KMS-11 (cell line): ENCODE results near the gene NEB.

ENCODE experiments used
- H2AFZ ChIP-seq: fragments of 200-600 bp; sonication (generic); 2 replicates; pipeline ENCODE4 v1.6.1; 2016; ENCODE audit warnings: antibody characterized with exemption, mixed run types, low read depth
- H3K27ac ChIP-seq: fragments of 200-600 bp; sonication (generic); 2 replicates; pipeline ENCODE4 v1.6.1; 2016; ENCODE audit warnings: mild to moderate bottlenecking, mixed run types
- H3K27me3 ChIP-seq: fragments of 200-600 bp; sonication (generic); 2 replicates; pipeline ENCODE4 v1.6.1; 2017; ENCODE audit warnings: mild to moderate bottlenecking, low read depth, mixed run types, moderate library complexity; ENCODE audit not compliant: insufficient read depth
- H3K36me3 ChIP-seq: fragments of 200-600 bp; sonication (generic); 2 replicates; pipeline ENCODE4 v1.6.1; 2017; ENCODE audit warnings: mild to moderate bottlenecking, mixed run types; ENCODE audit not compliant: insufficient read depth
- H3K4me1 ChIP-seq: fragments of 200-600 bp; sonication (generic); 2 replicates; pipeline ENCODE4 v1.6.1; 2016; ENCODE audit warnings: mild to moderate bottlenecking, low read depth, mixed run types; ENCODE audit not compliant: poor library complexity, severe bottlenecking
- H3K4me2 ChIP-seq: fragments of 200-600 bp; sonication (generic); 2 replicates; pipeline ENCODE4 v1.7.0; 2016; ENCODE audit warnings: mild to moderate bottlenecking, mixed run types
- H3K4me3 ChIP-seq: fragments of 200-600 bp; sonication (generic); IDR thresholded peaks from 2 replicates; pipeline ENCODE4 v1.6.1; 2017; ENCODE audit warnings: low read depth, low read length, mixed read lengths; ENCODE audit not compliant: insufficient read depth
- H3K79me2 ChIP-seq: fragments of 200-600 bp; sonication (generic); 2 replicates; pipeline ENCODE4 v1.6.1; 2016; ENCODE audit warnings: low read depth, mixed run types; ENCODE audit not compliant: insufficient read depth
- H3K9ac ChIP-seq: fragments of 200-600 bp; sonication (generic); 2 replicates; pipeline ENCODE4 v1.6.1; 2016; ENCODE audit warnings: mild to moderate bottlenecking, mixed run types
- H4K20me1 ChIP-seq: fragments of 200-600 bp; sonication (generic); 2 replicates; pipeline ENCODE4 v1.6.1; 2016; ENCODE audit warnings: mild to moderate bottlenecking, mixed run types; ENCODE audit not compliant: insufficient read depth
- CTCF ChIP-seq: fragments of 200-600 bp; sonication (generic); conservative IDR thresholded peaks from 2 replicates; pipeline ENCODE4 v1.6.1; 2017; ENCODE audit warnings: low read depth, mild to moderate bottlenecking, antibody characterized with exemption, low read length, moderate library complexity, mixed read lengths

NEB gene

DNA sequence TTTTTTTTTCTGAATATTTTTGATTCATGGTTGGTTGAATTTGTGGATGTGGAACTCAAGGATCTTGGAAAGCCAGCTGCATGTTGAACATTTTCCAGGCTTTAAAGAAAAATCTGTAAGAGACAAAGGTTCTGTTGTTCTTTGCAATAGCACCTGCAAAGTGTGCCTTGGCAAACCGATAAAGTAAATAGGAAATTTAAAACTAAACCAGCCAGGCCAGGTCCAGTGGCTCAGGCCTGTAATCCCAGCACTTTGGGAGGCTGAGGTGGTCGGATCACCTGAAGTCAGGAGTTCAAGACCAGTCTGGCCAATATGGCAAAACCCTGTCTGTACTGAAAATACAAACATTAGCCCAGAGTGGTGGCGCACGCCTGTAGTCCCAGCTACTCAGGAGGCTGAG, 250.2 kb downstream of the NEB start:
- no peak overlapping the region for H3K27ac ChIP-seq
- no peaks in the 10 kb centered on the region for H3K4me1 ChIP-seq
- H3K79me2 ChIP-seq, result no peaks in the 10 kb centered on the region
- no peak overlapping the region for H3K4me3 ChIP-seq
- no peak for TF ChIP-seq CTCF
- H3K36me3 ChIP-seq, result no peaks in the 10 kb centered on the region
- no peaks in the 10 kb centered on the region for H4K20me1 ChIP-seq
- H3K27me3 ChIP-seq, result no peaks in the 10 kb centered on the region
- no peak overlapping the region for H3K9ac ChIP-seq
- H2AFZ ChIP-seq, result no peak overlapping the region
- H3K4me2 ChIP-seq, result no peak overlapping the region

GRCh38 chr2:151483546-151483945, 250.7 kb downstream of the NEB start:
- no peaks in the 10 kb centered on the region for H3K36me3 ChIP-seq
- no peaks in the 10 kb centered on the region for H3K27me3 ChIP-seq
- no peak overlapping the region for H3K27ac ChIP-seq
- H3K4me3 ChIP-seq, result no peak overlapping the region
- no peaks in the 10 kb centered on the region for H3K79me2 ChIP-seq
- no peaks in the 10 kb centered on the region for H4K20me1 ChIP-seq
- H3K4me1 ChIP-seq, result no peaks in the 10 kb centered on the region
- H2AFZ ChIP-seq, result no peak overlapping the region
- H3K9ac ChIP-seq, result no peak overlapping the region
- no peak for TF ChIP-seq CTCF
- no peak overlapping the region for H3K4me2 ChIP-seq

- Histone ChIP-seq H4K20me1 (no peaks in the 10 kb centered on the region), H3K4me2 (no peak overlapping the region), H3K79me2 (no peaks in the 10 kb centered on the region; the same call in 1 of the 2 replicates), H2AFZ (no peak overlapping the region), H3K27me3 (no peaks in the 10 kb centered on the region), H3K36me3 (no peaks in the 10 kb centered on the region), H3K27ac (no peak overlapping the region), H3K4me1 (no peaks in the 10 kb centered on the region), H3K4me3 (no peak overlapping the region), H3K9ac (no peak overlapping the region)
- no peak for TF ChIP-seq CTCF
These were observed 252.0 kb downstream of the NEB start for GRCh38 chr2:151482171-151482725.

DNA sequence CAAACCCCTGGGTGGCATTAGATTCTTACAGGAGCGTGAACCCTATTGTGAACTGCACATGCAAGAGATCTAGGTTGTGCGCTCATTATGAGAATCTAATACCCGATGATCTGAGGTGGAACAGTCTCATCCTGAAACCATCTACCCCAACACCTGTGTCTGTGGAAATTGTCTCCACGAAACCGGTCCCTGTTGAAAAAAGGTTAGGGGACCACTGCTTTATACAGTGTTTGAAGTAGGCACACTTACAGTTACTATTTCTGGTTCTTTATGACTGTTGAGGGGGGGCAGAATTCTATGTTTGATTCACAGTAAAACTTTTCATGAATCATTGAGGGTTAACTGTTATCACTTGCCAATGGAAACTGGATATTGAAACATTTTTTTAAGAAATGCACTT, 252.5 kb downstream of the NEB start:
- Histone ChIP-seq H4K20me1 (no peaks in the 10 kb centered on the region), H3K27me3 (no peaks in the 10 kb centered on the region), H3K79me2 (no peaks in the 10 kb centered on the region; the same call in 1 of the 2 replicates), H3K4me2 (no peak overlapping the region), H2AFZ (no peak overlapping the region), H3K27ac (no peak overlapping the region), H3K9ac (no peak overlapping the region), H3K4me1 (no peaks in the 10 kb centered on the region), H3K4me3 (no peak overlapping the region), H3K36me3 (no peaks in the 10 kb centered on the region)
- TF ChIP-seq CTCF, result no peak
